Caco-2 (cell line): ENCODE measurements around the gene SGMS1. TPM values are rescaled to one million over a fixed set of nuclear protein-coding genes. Genes with fewer than 3 reads are reported as not detected.

Experiments used
- BruUV-seq: library from RNA; stranded (reverse); fragments of 400-500 nt; replicated peaks from 2 replicates; lab custom pipeline; 2021; lab: Mats Ljungman, UMichigan
- CTCF ChIA-PET: fragments of 300-600 bp; sonication (Branson Sonifier 250); formaldehyde crosslinking; loops from one replicate; lab custom pipeline; 2022; ENCODE audit warnings: antibody characterized with exemption; lab: Charles Lee
- POLR2A ChIA-PET: fragments of 300-600 bp; sonication (Branson Sonifier 250); formaldehyde crosslinking; loops from one replicate; lab custom pipeline; 2022; ENCODE audit warnings: antibody characterized with exemption; lab: Charles Lee
- DNase-seq, 2 experiments: peaks; one replicate each; pipeline versions ENCODE4 v3.0.0 to v3.0.0-alpha.2; 2020 to 2022
- H3K27me3 ChIP-seq: replicated peaks from 2 replicates; pipeline ENCODE4 v1.6.0; 2011; ENCODE audit warnings: low read length; ENCODE audit not compliant: control insufficient read depth, insufficient read depth
- H3K36me3 ChIP-seq: 2 replicates; pipeline ENCODE4 v1.5.1; 2011; ENCODE audit warnings: low read length; ENCODE audit not compliant: control insufficient read depth, insufficient read depth
- H3K4me1 ChIP-seq: fragments of 250-450 bp; sonication (Bioruptor Pico); 2 replicates; pipeline ENCODE4 v1.5.1; 2020; ENCODE audit warnings: mild to moderate bottlenecking
- H3K4me3 ChIP-seq: 2 replicates; pipeline ENCODE4 v1.5.1; 2011; ENCODE audit warnings: low read depth, mild to moderate bottlenecking, control low read depth, low read length
- H3K9me3 ChIP-seq: fragments of 250-450 bp; sonication (Bioruptor Pico); 2 replicates; pipeline ENCODE4 v1.5.1; 2020; ENCODE audit warnings: mild to moderate bottlenecking, moderate library complexity
- H3K27ac Mint-ChIP-seq: one replicate; pipeline ENCODE4 v1.8.0; 2022; ENCODE audit warnings: mixed read lengths; ENCODE audit not compliant: unreplicated experiment
- H3K27me3 Mint-ChIP-seq: one replicate; pipeline ENCODE4 v1.8.0; 2022; ENCODE audit warnings: mixed read lengths; ENCODE audit not compliant: insufficient read depth, unreplicated experiment
- H3K36me3 Mint-ChIP-seq: one replicate; pipeline ENCODE4 v1.8.0; 2022; ENCODE audit warnings: mild to moderate bottlenecking, mixed read lengths; ENCODE audit not compliant: insufficient read depth, unreplicated experiment
- H3K4me1 Mint-ChIP-seq: one replicate; pipeline ENCODE4 v1.8.0; 2022; ENCODE audit warnings: low read depth, mixed read lengths; ENCODE audit not compliant: unreplicated experiment
- H3K4me3 Mint-ChIP-seq: one replicate; pipeline ENCODE4 v1.8.0; 2022; ENCODE audit warnings: mild to moderate bottlenecking, moderate library complexity, mixed read lengths; ENCODE audit not compliant: unreplicated experiment
- H3K9me3 Mint-ChIP-seq: one replicate; pipeline ENCODE4 v1.8.0; 2022; ENCODE audit warnings: mixed read lengths; ENCODE audit not compliant: unreplicated experiment
- CTCF ChIP-seq, 2 experiments: fragments of 200-600 bp in 1 of 2; IDR thresholded peaks; 1 replicate in 1 of 2; 2 replicates in 1 of 2; pipeline versions ENCODE4 v1.5.1 to v1.8.0; 2011 to 2022; ENCODE audit warnings: antibody characterized with exemption in 1 of 2, control low read depth in 1 of 2, inconsistent platforms in 1 of 2, low read depth in 1 of 2, low read length in 1 of 2, mild to moderate bottlenecking in 1 of 2, moderate library complexity in 1 of 2; ENCODE audit not compliant: insufficient read depth in 1 of 2, severe bottlenecking in 1 of 2, unreplicated experiment in 1 of 2
- intact Hi-C: fragments of 100-400 bp; cut with micrococcal nuclease; formaldehyde crosslinking; loops from one replicate; pipeline ENCODE4 v1.10.0; 2022; ENCODE audit not compliant: unreplicated experiment
- total RNA-seq: library from RNA; stranded (reverse); gene quantifications from 2 replicates; pipeline ENCODE4 v1.2.3, GENCODE V29; 2022

SGMS1 gene
- total RNA-seq, 1 experiment from 2014 or later = 30.5 TPM

DNA sequence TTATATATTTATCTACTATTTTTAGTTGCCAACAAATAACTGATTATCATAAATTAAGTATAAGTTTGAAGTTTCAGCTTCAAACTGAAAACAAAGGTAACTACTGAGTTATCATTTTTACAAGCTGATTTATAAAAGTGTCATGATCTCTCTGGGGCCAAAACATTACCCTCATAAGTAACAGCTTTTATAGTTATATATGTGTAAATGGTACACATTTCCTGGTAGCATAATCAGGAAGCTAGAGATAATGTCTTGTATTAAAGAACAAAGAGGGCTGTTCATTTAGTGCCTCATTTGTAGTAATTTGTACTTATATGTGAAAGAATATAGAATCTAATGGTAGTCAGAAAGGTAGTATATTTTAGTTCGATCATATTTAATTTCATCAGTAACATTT lies 162.6 kb downstream of the SGMS1 start:
- H3K4me1 ChIP-seq = 0 out of 2 replicates have a peak, but pooled peaks cover 3% of the 10 kb centered on the region
- ChIA-PET CTCF (interaction anchor here (1.4 kb wide), 1 partner anchor 94 kb away, joined by 3 read pairs; no protein-coding TSS in a partner anchor), POLR2A (no interaction called here)
- no TSS peak for BruUV-seq
- H3K9me3 Mint-ChIP-seq = no peaks in the 10 kb centered on the region
- no peak overlapping the region for H3K4me3 Mint-ChIP-seq
- no peaks in the 10 kb centered on the region for H3K36me3 Mint-ChIP-seq
- no peaks in the 10 kb centered on the region for H3K27me3 Mint-ChIP-seq
- no peaks in the 10 kb centered on the region for H3K4me1 Mint-ChIP-seq
- no peak for DNase-seq
- H3K36me3 ChIP-seq = no peaks in the 10 kb centered on the region
- intact Hi-C loops = no loop called here
- H3K27me3 ChIP-seq = no peaks in the 10 kb centered on the region
- no peaks in the 10 kb centered on the region for H3K9me3 ChIP-seq
- TF ChIP-seq CTCF (IDR thresholded peaks at IDR 0.05; ENCODE audit: insufficient read depth in 1 of 2, low read depth in 1 of 2, low read length in 1 of 2, severe bottlenecking in 1 of 2, unreplicated experiment in 1 of 2) = no peak
- H3K27ac Mint-ChIP-seq = no peak overlapping the region
- no peak overlapping the region for H3K4me3 ChIP-seq

GRCh38 chr10:50456719-50457118 lies 167.0 kb downstream of the SGMS1 start:
- H3K4me3 ChIP-seq = no peak overlapping the region
- intact Hi-C loops = no loop called here
- H3K27me3 ChIP-seq = no peaks in the 10 kb centered on the region
- Mint-ChIP-seq H3K4me3 (no peak overlapping the region), H3K36me3 (no peaks in the 10 kb centered on the region), H3K27me3 (no peaks in the 10 kb centered on the region), H3K27ac (no peak overlapping the region), H3K9me3 (no peaks in the 10 kb centered on the region), H3K4me1 (no peaks in the 10 kb centered on the region)
- ChIA-PET POLR2A (no interaction called here), CTCF (no interaction called here)
- BruUV-seq = no TSS peak
- H3K4me1 ChIP-seq = 0 out of 2 replicates have a peak, but pooled peaks cover under 1% of the 10 kb centered on the region
- H3K9me3 ChIP-seq = no peaks in the 10 kb centered on the region
- DNase-seq = no peak
- TF ChIP-seq CTCF (IDR thresholded peaks at IDR 0.05; ENCODE audit: insufficient read depth in 1 of 2, low read depth in 1 of 2, low read length in 1 of 2, severe bottlenecking in 1 of 2, unreplicated experiment in 1 of 2) = no peak
- H3K36me3 ChIP-seq = no peaks in the 10 kb centered on the region

DNA sequence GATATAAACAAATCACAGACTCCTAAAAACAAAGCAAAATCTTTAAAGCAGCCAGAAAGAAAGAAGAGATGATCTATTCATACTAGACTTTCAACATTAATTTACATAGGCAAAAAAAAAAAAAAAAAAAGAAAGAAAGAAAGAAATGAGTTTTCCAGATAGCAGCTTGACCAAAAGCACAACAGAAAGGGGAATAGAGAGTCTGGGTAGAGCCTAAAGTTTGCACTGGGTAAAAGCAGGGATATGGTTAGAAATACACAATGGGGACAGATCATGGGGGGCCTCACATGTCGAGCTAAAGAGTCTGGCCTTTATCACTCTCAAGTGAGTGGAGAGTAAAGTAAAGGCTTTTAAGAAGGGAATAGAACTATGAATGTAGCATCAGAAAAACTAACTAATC lies 169.8 kb downstream of the SGMS1 start:
- no peak for DNase-seq
- no peak overlapping the region for H3K4me3 ChIP-seq
- POLR2A ChIA-PET = no interaction called here
- H3K4me1 Mint-ChIP-seq = no peaks in the 10 kb centered on the region
- H3K4me3 Mint-ChIP-seq = no peak overlapping the region
- H3K36me3 ChIP-seq = no peaks in the 10 kb centered on the region
- no peaks in the 10 kb centered on the region for H3K4me1 ChIP-seq
- no peaks in the 10 kb centered on the region for H3K9me3 Mint-ChIP-seq
- BruUV-seq = no TSS peak
- no peak for TF ChIP-seq CTCF (IDR thresholded peaks at IDR 0.05; ENCODE audit: insufficient read depth in 1 of 2, low read depth in 1 of 2, low read length in 1 of 2, severe bottlenecking in 1 of 2, unreplicated experiment in 1 of 2)
- no peaks in the 10 kb centered on the region for H3K27me3 Mint-ChIP-seq
- no peaks in the 10 kb centered on the region for H3K9me3 ChIP-seq
- CTCF ChIA-PET = no interaction called here
- intact Hi-C loops = no loop called here
- H3K36me3 Mint-ChIP-seq = no peaks in the 10 kb centered on the region
- H3K27me3 ChIP-seq = no peaks in the 10 kb centered on the region
- H3K27ac Mint-ChIP-seq = no peak overlapping the region
